GM19035 (cell line): ENCODE results near the gene ST6GALNAC3.
"Not testable (repeated sequence)": the region's sequence is repeated elsewhere in the genome, so short reads cannot be mapped to it uniquely, and the experiment has no call there.

Source experiments
- ATAC-seq: cut with Tn5 transposase; IDR thresholded peaks from one replicate; pipeline ENCODE4 v1.9.1; 2021; ENCODE audit not compliant: unreplicated experiment

ST6GALNAC3 gene

DNA sequence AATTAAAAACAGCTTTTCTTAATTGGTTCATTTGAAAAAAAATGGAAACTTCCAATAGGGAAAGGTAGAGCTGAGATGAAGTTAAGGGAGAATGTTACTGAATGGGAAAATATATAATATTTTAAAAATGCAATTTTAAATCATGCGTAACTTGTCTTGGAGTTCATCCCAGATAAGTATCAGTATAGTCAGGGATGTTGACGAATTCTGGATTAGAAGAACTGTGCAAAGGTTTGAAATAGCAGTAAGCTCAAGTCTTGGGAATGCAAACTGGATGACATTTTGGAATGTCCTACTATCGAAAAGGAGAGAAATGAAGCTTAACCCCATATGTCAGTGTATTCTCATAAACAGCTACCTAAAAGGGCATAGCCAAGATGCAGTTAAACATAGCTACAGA is 4.0 kb upstream of the ST6GALNAC3 start:
- ATAC-seq = no peak

DNA sequence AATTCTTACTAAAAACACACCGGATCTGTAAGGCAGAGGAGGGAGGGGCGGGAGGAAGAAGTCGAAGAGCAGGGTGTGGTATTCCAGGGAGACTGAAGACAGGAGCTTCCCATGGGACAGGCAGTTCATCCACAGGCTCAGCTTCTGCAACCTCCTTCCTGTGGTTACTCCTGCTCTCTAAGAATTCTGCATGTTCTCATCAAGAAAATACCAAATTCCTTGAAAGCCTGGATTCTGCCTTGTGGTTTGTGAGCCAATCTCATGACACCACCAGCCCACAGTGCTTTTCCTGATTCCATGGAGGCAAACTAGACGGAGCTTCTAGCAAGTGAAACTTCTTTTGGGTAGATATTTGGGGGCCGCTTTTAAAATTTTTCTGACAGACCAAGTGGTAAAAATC is 1.1 kb upstream of the ST6GALNAC3 start:
- ATAC-seq = no peak

DNA sequence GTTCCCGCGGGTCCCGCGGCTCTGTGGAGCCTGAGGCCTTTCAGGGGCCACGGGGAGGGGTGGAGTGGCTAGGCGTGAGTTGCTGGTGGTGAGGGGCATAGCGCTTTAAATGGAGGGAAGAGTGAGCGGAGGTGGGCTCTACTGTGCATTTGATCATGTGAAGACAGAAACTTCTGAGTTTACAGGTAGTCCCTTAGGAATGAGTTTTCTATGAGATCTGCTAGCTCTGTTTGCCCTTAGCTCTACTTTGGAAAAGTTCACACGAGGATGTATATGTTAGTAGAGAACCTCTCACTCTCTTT is 593 bp downstream of the ST6GALNAC3 start:
- no peak for ATAC-seq

DNA sequence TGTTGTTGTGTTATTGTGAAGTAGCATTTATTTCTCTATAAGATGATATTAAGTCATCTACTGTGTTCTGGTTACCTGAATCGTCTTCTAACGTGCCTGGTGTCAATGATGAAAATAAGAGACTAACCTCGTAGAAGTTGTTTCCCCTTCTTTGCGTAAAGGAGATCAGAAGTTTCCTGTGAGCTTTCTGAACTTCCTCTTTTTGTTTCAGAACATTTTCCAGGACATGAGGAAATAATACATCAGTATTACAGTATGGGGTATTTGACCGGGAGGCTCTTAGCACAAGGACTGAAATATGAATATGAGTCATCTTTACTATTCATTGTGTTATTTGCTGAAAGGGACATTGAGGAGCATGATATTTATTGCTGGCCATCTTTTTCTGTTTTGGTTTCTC is 1.3 kb downstream of the ST6GALNAC3 start:
- ATAC-seq = no peak

DNA sequence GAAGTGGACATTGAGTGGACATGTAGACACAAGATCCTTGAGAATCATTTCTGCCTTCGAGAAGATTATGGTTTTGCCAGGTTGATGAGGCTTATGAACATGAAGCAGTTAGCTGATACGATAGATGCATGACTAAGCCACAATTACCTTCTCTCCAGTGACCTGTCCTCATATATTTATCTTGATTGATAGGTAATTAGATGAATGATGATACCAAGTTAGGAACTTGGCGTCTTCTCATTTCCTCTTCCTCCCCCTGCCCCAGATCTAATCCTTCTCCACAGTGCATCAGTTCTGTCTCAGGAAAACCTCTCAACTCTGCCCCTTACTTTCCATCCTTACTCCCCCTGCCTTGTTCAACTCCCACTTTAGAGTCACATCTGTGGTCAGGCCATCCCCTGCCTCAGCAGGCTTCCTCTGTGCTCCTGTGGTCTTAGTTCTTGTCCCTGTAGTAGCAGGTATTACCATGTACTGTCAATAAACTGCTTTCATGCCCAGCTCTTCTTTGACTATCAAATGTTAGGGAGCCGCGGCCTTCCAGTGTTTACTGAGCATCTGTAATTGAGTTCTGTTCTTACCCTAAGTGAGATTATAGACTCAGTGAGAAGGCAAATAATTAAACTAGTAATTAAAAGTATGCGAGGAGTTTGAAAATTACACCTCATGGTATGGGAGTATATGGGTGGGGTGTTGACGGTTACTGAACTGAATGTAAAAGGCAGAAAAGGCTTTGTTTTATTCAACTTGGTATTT is 5.1 kb downstream of the ST6GALNAC3 start:
- ATAC-seq = no peak

DNA sequence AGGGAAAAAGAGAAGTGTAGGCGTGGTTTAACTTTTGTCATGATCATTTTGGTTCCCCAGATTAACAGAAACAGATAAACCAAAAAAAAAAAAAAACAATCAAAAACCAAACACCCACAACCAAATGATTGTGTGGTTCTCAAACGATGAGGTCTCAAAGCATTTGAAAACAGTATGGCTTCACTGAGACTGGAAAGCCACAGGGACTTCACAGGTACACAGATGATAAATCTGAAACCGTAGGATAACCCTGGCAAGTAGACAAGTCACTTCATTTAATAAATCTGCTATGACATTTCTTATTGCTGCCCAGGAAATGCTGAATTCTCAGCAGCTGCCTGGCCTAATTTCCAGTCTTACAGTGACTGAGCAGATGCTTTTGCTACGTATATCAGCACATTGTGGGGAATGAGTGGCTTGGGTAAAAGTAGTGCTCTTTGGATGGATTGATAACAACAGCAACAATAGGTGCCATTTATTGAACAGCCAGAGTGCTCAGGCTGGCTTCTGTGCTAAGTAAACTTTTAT is 6.1 kb downstream of the ST6GALNAC3 start:
- no peak for ATAC-seq

DNA sequence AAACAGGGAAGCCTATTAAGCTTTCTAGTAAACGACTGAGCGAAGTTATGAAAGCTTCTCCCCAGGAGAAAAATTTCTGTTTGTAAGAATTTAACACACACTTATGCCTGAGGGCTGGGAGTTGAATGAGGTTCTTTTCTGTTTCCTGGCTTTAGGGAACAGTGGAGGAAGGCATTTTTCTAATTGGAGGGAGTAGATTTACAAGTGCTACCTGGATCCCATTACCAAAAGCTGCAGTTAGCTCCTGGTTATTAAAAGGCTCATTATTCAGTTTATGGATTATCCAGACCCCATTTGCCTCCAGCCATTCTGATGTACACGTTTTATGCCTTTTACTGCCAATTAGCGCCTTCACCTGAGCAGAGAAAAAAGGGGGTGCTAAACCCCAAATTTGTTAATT is 7.5 kb downstream of the ST6GALNAC3 start:
- no peak for ATAC-seq

DNA sequence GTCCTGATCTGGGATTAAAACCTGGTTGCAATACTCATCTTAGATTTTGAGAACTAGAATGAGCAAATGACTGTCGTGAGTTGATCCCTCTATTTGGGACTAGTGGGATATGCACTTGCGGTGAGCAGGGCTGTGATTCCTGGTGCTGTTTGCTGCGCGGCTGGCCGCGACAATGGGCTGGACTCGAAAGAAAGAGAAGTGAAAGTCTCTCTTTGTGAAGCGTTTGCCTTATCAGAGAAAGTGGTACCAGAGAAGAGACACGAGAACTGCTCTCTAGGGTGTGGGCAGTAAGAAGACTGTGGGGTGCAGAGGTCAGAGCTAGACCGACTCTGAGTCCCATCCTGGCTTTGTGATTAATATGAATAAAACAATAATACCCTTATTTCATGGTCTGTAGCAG is 8.6 kb downstream of the ST6GALNAC3 start:
- ATAC-seq = no peak

DNA sequence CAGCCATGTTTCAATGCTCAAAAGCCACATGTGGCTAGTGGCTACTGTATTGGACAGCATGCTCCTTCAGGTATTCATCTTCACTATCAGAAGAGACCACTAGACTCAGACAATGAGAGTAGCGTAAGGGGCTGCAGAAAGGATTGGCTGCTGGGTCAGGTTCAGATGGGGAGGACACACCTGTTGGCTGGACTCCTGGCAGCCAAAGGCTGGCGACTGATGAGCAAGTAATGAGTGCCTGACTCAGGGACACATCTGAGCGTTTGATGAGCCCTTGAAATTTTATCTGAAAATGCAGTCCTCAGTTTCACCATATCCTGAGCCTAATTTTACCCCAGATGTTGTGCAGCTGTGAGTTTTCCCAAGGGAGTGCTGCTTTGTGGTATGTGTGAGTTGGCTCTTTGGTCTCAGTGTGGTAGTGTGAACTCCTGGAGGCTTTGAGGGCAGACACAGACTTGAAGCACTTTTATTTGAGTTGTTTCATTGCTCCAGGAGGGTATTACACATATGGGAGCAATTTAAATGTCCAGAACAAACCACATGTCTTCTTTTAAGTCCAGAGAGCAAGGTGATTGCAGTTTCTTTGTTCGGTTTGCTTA is 9.6 kb downstream of the ST6GALNAC3 start:
- ATAC-seq = no peak

DNA sequence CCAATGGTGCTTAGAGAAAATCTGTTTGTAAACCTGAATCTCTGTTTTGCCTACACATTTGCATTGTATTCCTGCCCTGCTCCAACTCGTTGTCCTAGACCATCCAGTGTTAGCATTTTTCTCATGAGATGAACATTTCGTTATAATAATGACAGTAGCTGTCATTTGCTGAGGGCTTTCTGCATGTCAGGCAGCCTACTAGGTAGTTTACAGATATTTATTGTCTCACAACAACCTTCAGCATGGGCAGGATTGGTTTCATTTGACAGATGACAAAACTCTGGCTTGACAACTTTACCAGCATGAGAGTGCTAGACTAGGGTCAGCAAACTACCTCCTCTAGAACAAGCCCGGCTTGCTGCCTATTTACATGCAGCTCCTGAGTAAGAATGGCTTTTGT is 10.1 kb downstream of the ST6GALNAC3 start:
- no peak for ATAC-seq

DNA sequence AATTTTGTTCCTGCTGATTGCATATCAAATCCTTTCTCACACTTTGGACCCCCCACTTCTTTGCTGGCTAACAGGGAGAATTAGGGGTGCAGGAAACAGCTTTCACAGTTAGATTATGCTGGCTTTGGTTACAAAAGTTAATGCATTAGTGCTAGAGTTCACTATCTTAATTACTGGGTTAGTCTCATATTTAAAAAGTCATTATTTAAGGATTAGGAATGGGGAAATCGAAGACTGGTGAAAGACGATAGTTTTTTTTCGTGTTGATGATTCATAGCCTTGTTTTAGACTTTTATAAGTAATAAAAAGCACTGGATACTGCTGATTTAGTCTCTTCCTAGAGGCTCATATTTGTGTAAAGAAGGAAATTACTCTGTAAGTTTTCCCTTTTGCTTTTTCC is 11.6 kb downstream of the ST6GALNAC3 start:
- ATAC-seq = no peak

DNA sequence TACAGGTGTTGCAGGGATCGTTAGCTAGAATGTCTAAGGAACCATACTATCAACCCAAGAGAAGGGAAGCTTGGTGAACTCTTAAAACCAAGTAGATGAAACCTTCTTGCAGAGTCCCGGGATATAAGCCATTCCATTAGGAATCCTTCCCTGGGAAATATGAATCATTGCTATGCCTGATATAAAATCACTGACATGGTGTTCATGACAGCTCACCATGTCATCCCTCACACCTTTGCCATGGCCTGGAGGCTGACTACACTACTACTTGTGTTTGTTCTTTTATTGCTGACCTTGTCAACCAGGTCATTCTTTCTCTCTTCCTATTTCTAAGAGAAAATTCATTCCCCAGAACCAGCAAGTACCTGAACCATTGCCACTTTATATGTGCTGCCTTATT is 12.1 kb downstream of the ST6GALNAC3 start:
- no peak for ATAC-seq

DNA sequence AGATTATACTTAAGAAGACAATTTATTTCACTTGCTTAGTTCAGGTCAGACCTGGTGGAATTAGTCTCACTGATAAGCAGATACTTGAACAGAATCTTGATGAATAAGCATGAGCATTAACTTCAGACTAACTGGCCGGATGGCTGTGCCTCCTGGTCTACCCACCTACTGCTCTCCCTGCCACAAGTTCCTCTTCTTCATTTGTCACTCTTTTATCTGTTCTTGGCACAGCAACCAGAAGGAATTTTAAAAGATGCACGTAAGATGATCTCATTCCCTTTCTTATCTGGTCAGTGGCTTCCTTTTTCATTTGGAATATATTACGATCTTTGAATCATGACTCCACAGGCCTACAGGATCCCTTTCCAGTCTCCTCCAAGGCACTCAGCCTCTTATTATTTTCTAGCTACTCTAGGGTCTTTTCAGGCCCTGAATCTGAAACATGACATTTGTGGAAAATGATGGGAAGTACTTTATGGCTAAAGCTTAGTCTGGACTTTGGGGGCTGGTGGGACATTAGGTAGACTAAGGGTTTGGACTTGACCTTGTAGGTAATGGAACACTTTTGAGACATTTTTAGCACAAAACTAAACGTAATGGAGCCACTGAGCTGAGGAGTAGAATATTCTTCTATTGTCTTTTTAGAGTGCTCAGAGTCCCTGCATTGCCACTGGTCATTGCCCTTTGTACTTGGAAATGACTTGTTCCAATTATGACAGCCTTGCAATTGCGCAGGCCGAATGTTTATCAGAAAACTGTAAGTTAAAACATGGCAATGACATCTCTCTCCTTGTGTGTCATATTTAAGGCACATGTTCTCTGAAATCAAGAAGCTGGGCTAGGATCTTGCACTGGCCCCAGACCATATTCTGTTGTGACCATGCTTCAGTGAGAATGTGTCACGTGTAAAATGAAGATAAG is 16.0 kb downstream of the ST6GALNAC3 start:
- ATAC-seq = no peak

DNA sequence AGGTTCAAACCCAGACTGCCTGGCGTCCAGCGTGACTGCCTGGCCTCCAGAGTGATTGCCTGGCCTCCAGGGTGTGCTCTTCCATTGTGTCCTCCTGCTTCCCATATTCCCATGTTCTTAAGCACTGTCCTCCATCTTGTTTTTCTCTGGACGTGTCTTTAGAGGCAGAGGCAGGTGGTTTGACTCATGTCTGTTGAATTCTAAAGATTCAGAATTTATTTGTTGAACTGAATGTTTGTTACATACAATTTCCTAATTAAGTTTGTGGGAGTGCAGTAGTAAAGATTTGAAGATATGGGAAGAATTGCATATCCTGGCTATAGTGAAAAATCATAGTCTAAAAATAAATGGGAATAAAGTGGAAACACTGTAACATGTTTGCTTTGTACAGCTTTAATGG is 18.3 kb downstream of the ST6GALNAC3 start:
- ATAC-seq = no peak

DNA sequence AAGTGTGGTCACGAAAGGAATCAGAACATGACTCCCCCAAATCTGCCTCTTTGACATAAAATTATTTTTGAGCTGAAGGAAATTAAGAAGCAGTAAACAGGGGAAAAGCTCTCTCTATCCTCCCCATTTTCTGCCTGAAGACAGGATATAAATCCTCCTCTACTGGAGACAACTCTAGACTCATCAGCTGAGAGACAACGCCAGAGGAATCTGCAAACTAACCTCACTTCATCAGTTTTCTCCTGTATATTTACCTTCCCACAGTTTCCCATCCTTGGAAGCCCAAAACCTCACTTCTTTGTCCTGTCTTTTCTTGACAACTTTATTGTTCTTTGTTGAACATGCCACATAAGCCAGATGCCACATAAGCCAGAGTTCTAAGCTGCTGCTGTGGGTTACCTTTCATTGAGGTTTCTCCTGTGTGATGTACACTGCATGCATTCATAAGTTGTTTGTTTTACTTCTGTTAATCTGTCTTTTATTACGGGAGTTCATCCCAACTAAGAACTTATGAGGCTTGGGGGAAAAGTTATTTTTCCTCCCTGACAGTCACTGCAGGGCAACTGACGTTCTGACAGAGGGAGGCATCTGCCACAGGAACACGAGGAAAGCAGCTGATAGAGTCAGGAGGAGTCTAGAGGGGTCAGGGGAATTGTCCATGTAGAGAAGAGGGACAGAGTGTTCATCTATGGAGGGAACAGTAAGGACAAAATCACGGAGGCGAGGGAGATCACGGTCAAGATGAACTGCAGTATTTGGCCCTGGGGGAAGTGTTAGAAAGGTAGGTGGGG is 19.2 kb downstream of the ST6GALNAC3 start:
- ATAC-seq = no peak

DNA sequence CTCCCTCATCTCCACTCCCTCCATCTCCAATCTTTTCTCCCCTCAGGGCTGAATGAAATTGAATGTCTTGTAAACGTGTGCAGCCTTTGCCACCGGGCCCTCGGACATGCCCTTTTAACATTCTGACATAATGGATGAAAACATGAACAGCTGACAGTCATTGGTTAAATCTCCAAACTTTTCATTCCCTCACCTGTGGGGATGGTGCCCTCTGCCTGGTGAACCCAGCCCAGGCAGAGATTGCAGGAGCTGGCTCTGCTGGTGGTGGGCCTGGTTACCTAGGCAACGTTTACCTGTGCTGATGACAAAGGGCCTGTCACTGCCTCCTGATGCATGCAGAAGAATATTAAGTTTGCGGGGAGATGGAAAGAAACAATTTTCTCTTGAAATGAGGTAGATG is 21.3 kb downstream of the ST6GALNAC3 start:
- ATAC-seq = no peak

DNA sequence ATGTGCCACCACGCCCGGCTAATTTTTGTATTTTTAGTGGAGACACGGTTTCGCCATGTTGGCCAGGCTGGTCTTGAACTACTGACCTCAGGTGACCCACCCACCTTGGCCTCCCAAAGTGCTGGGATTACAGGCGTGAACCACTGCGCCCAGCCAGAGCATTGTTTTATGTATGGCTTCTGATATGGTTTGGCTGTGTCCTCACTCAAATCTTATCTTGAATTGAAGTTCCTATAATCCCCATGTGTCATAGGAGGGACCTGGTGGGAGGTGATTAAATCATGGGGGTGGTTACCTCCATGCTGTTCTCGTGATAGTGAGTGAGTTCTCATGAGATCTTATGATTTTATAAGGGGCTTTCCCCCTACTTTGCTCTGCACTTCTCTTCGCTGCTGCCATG is 22.5 kb downstream of the ST6GALNAC3 start:
- ATAC-seq = not testable (repeated sequence)

DNA sequence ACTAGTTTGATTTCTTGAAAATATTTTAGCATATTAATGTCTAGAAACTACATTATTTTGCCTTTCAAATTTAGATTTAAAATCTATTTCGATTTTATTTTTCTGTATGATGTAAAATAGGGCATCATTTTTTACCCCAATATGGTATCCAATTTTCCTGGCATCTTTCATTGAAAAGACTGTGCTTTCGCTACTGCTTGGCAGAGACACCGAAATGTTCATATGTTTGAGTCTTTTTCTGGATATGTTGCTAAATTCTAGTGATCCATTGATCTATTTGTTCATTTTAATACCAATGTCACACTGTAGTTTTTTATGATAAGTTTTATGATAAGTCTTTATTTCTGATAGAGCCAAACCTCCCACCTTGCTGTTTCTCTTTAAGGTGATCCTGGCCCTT is 24.3 kb downstream of the ST6GALNAC3 start:
- ATAC-seq = no peak

DNA sequence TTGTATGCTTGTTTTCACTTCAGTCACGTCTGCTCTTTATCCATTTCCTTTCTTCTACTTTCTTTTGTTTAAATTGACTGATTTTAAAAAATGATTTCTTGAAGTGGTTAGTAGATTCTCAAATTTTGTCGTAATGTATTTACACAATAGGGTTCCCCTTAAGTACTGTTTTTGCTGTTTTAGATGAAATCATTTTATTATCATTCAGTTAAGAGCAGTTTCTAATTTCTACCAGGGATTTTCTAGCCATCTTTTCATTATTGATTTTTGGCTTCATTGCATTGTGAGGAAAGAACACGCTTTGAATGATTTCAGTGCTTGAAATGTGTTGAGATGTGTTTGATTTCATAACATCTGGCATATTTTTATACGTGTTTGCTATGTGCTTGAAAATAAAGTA is 27.0 kb downstream of the ST6GALNAC3 start:
- ATAC-seq = no peak

DNA sequence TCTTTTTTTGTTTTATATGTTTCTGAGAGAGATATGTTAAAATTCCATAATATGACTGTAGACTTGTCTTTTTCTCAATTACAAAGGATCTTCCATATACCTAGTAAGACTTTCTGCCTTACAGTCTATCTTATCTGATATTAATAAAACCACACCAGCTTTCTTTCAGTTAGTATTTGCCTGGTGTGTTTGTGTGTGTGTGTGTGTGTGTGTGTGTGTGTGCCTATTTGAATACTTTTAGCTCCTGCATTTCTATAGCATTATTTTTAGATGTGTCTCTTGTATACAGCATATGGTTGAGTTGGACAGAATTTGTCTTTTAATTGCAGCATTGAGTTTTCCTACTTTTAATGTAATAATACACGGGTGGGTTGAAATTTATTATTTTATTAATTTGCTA is 27.5 kb downstream of the ST6GALNAC3 start:
- ATAC-seq = no peak

DNA sequence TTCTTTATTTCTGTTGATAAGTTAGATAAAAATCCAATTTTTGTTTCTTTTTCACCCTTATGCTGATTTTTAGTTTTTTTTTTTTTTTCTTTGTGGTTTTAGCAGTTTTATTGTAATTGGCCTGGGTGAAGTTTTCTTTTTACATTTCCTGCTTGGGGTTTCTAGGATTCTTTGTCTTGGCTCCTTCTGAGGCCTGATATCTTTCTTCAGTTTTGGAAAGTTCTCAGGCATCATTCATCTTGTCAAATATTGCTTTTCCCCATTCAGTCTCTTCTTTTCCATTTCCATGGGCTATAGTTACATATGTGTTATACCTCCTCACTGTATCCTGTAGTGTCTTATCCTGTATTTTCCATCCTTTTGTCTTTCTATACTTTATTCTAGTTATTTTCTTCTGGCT is 28.5 kb downstream of the ST6GALNAC3 start:
- no peak for ATAC-seq
